Neutrophil (primary cell): ENCODE measurements around the gene PLSCR3.
A peak's percentile ranks its signal among the peaks of the same experiment; 100 is the strongest.

Source experiments
- H3K27ac ChIP-seq: fragments of 200-600 bp; sonication (generic); 2 replicates; pipeline ENCODE4 v1.5.1; 2016; ENCODE audit warnings: mild to moderate bottlenecking, moderate library complexity
- H3K27me3 ChIP-seq: fragments of 200-600 bp; sonication (generic); 2 replicates; pipeline ENCODE4 v1.6.0; 2016; ENCODE audit warnings: mild to moderate bottlenecking
- H3K36me3 ChIP-seq: fragments of 200-600 bp; sonication (generic); 2 replicates; pipeline ENCODE4 v1.5.1; 2017
- H3K4me1 ChIP-seq, 2 experiments: fragments of 200-600 bp in 1 of 2; sonication (generic) in 1 of 2; 1 replicate in 1 of 2; 2 replicates in 1 of 2; pipeline versions ENCODE4 v1.5.1 to v1.6.1; 2013 to 2016; ENCODE audit warnings: low read depth in 1 of 2, low read length in 1 of 2, mild to moderate bottlenecking in 1 of 2, moderate library complexity in 1 of 2; ENCODE audit not compliant: control insufficient read depth in 1 of 2, insufficient read depth in 1 of 2
- H3K4me3 ChIP-seq, 2 experiments: fragments of 200-600 bp in 1 of 2; sonication (generic) in 1 of 2; 1 replicate in 1 of 2; 2 replicates in 1 of 2; pipeline ENCODE4 v1.5.1; 2013 to 2016; ENCODE audit warnings: low read depth in 1 of 2, low read length in 1 of 2, mild to moderate bottlenecking in 1 of 2, moderate library complexity in 1 of 2
- H3K9me3 ChIP-seq: fragments of 200-600 bp; sonication (generic); 2 replicates; pipeline ENCODE4 v1.5.1; 2016
- CTCF ChIP-seq: fragments of 200-600 bp; sonication (generic); IDR thresholded peaks from 2 replicates; pipeline ENCODE4 v1.5.1; 2016; ENCODE audit warnings: antibody characterized with exemption

The PLSCR3 gene

GRCh38 chr17:7356756-7357155, 37.6 kb downstream of the PLSCR3 start:
- H3K4me1 ChIP-seq = peaks cover 7 to 18% of the 10 kb centered on the region in 2 experiments

GRCh38 chr17:7356072-7356549, 38.2 kb downstream of the PLSCR3 start:
- Histone ChIP-seq H3K36me3 (peaks cover 25% of the 10 kb centered on the region), H3K9me3 (no peaks in the 10 kb centered on the region), H3K27me3 (peaks cover 10% of the 10 kb centered on the region), H3K4me1 (peaks cover 14 to 24% of the 10 kb centered on the region in 2 experiments), H3K27ac (no peak overlapping the region), H3K4me3 (no peak overlapping the region)
- TF ChIP-seq CTCF = peak; percentile 92

More at GRCh38 chr17:7356756-7357155, 37.6 kb downstream of the PLSCR3 start:
- peaks cover 14% of the 10 kb centered on the region for H3K27me3 ChIP-seq
- no peak overlapping the region for H3K4me3 ChIP-seq
- no peak for TF ChIP-seq CTCF
- no peak overlapping the region for H3K27ac ChIP-seq
- peaks cover 19% of the 10 kb centered on the region for H3K36me3 ChIP-seq
- no peaks in the 10 kb centered on the region for H3K9me3 ChIP-seq

GRCh38 chr17:7355573-7355972, 38.8 kb downstream of the PLSCR3 start:
- H3K9me3 ChIP-seq = no peaks in the 10 kb centered on the region
- peaks cover 31% of the 10 kb centered on the region for H3K36me3 ChIP-seq
- no peak overlapping the region for H3K27ac ChIP-seq
- peaks cover 10% of the 10 kb centered on the region for H3K27me3 ChIP-seq
- H3K4me1 ChIP-seq = peaks cover 19 to 29% of the 10 kb centered on the region in 2 experiments
- TF ChIP-seq CTCF = no peak
- H3K4me3 ChIP-seq = no peak overlapping the region

- Histone ChIP-seq H3K4me1 (peaks cover 20 to 29% of the 10 kb centered on the region in 2 experiments), H3K27me3 (peaks cover 10% of the 10 kb centered on the region), H3K4me3 (no peak within 1 kb of the TSS), H3K9me3 (no peaks in the 10 kb centered on the region), H3K36me3 (peaks cover 36% of the 10 kb centered on the region), H3K27ac (no peak within 1 kb of the TSS)
- no peak for TF ChIP-seq CTCF
These were observed 39.3 kb downstream of the PLSCR3 start, which contains the start of gene TMEM95 for GRCh38 chr17:7355053-7355452. Gene TMEM95 (plus strand): TSS chr17:7355156. CDS start chr17:7355205, 49 bp downstream.

GRCh38 chr17:7354262-7354843, 40.0 kb downstream of the PLSCR3 start:
- H3K4me1 ChIP-seq = peaks cover 23 to 29% of the 10 kb centered on the region in 2 experiments
- no peaks in the 10 kb centered on the region for H3K9me3 ChIP-seq
- peaks cover 43% of the 10 kb centered on the region for H3K36me3 ChIP-seq
- H3K27ac ChIP-seq = no peak overlapping the region
- TF ChIP-seq CTCF = no peak
- H3K27me3 ChIP-seq = peaks cover 10% of the 10 kb centered on the region
- H3K4me3 ChIP-seq = no peak overlapping the region
